ACC112 (cell line): ENCODE data around the gene BEND7.

ENCODE experiments used
- H2AFZ ChIP-seq: fragments of 200-600 bp; sonication (generic); one replicate; pipeline ENCODE4 v1.6.0; 2017; ENCODE audit warnings: antibody characterized with exemption, low read length; ENCODE audit not compliant: unreplicated experiment
- H3K27ac ChIP-seq: fragments of 200-600 bp; sonication (generic); 2 replicates; pipeline ENCODE4 v1.5.1; 2014; ENCODE audit warnings: low read depth, mild to moderate bottlenecking, antibody characterized with exemption, low read length, moderate library complexity
- H3K27me3 ChIP-seq: fragments of 200-600 bp; sonication (generic); 2 replicates; pipeline ENCODE4 v1.6.1; 2014; ENCODE audit warnings: mild to moderate bottlenecking, antibody characterized with exemption, low read length, moderate library complexity, mixed read lengths; ENCODE audit not compliant: insufficient read depth
- H3K36me3 ChIP-seq: fragments of 200-600 bp; sonication (generic); 2 replicates; pipeline ENCODE4 v1.6.1; 2016; ENCODE audit warnings: mild to moderate bottlenecking, antibody characterized with exemption, low read length, moderate library complexity, mixed read lengths; ENCODE audit not compliant: insufficient read depth
- H3K4me1 ChIP-seq: fragments of 200-600 bp; sonication (generic); one replicate; pipeline ENCODE4 v1.6.1; 2016; ENCODE audit warnings: low read length, mixed read lengths; ENCODE audit not compliant: insufficient read depth, unreplicated experiment, control insufficient read depth
- H3K4me3 ChIP-seq: fragments of 200-600 bp; sonication (generic); 2 replicates; pipeline ENCODE4 v1.5.1; 2014; ENCODE audit warnings: mild to moderate bottlenecking, low read depth, low read length
- H3K79me2 ChIP-seq: fragments of 200-600 bp; sonication (generic); one replicate; pipeline ENCODE4 v1.6.0; 2016; ENCODE audit warnings: low read length; ENCODE audit not compliant: control insufficient read depth, unreplicated experiment, insufficient read depth

The BEND7 gene

GRCh38 chr10:13401142-13401541, 127.7 kb downstream of the BEND7 start:
- no peak overlapping the region for H3K27ac ChIP-seq

GRCh38 chr10:13400196-13400965, 128.4 kb downstream of the BEND7 start:
- Histone ChIP-seq H2AFZ (no peak overlapping the region), H3K27ac (no peak overlapping the region), H3K4me1 (no peaks in the 10 kb centered on the region), H3K36me3 (no peaks in the 10 kb centered on the region), H3K79me2 (no peaks in the 10 kb centered on the region), H3K4me3 (no peak overlapping the region), H3K27me3 (peaks cover 25% of the 10 kb centered on the region)

More at GRCh38 chr10:13401142-13401541, 127.7 kb downstream of the BEND7 start:
- no peak overlapping the region for H3K4me3 ChIP-seq
- no peaks in the 10 kb centered on the region for H3K36me3 ChIP-seq
- H2AFZ ChIP-seq: no peak overlapping the region
- no peaks in the 10 kb centered on the region for H3K4me1 ChIP-seq
- peaks cover 32% of the 10 kb centered on the region for H3K27me3 ChIP-seq
- no peaks in the 10 kb centered on the region for H3K79me2 ChIP-seq

GRCh38 chr10:13399752-13400151, 129.1 kb downstream of the BEND7 start:
- no peak overlapping the region for H3K27ac ChIP-seq
- H3K4me3 ChIP-seq: no peak overlapping the region
- H2AFZ ChIP-seq: no peak overlapping the region
- H3K4me1 ChIP-seq: no peaks in the 10 kb centered on the region
- no peaks in the 10 kb centered on the region for H3K36me3 ChIP-seq
- H3K79me2 ChIP-seq: no peaks in the 10 kb centered on the region
- peaks cover 25% of the 10 kb centered on the region for H3K27me3 ChIP-seq

GRCh38 chr10:13399236-13399635, 129.6 kb downstream of the BEND7 start:
- Histone ChIP-seq H3K4me1 (no peaks in the 10 kb centered on the region), H3K27ac (no peak overlapping the region), H3K4me3 (no peak overlapping the region), H3K27me3 (peaks cover 27% of the 10 kb centered on the region), H2AFZ (no peak overlapping the region), H3K79me2 (no peaks in the 10 kb centered on the region), H3K36me3 (no peaks in the 10 kb centered on the region)

GRCh38 chr10:13397052-13397451, 131.8 kb downstream of the BEND7 start:
- H3K27ac ChIP-seq: no peak overlapping the region
- H3K4me3 ChIP-seq: no peak overlapping the region
- H3K27me3 ChIP-seq: peaks cover 34% of the 10 kb centered on the region
- no peak overlapping the region for H2AFZ ChIP-seq
- no peaks in the 10 kb centered on the region for H3K79me2 ChIP-seq
- no peaks in the 10 kb centered on the region for H3K4me1 ChIP-seq
- H3K36me3 ChIP-seq: no peaks in the 10 kb centered on the region

- Histone ChIP-seq H3K4me1 (no peaks in the 10 kb centered on the region), H3K27me3 (peaks cover 37% of the 10 kb centered on the region), H3K79me2 (no peaks in the 10 kb centered on the region), H3K4me3 (no peak overlapping the region), H2AFZ (no peak overlapping the region), H3K27ac (no peak overlapping the region), H3K36me3 (no peaks in the 10 kb centered on the region)
These were observed 132.4 kb downstream of the BEND7 start for GRCh38 chr10:13396369-13396768.

GRCh38 chr10:13395540-13395939, 133.3 kb downstream of the BEND7 start:
- Histone ChIP-seq H2AFZ (no peak overlapping the region), H3K79me2 (no peaks in the 10 kb centered on the region), H3K36me3 (no peaks in the 10 kb centered on the region), H3K4me1 (no peaks in the 10 kb centered on the region), H3K4me3 (no peak overlapping the region), H3K27ac (no peak overlapping the region), H3K27me3 (peaks cover 34% of the 10 kb centered on the region)

GRCh38 chr10:13393640-13394039, 135.2 kb downstream of the BEND7 start:
- H3K4me3 ChIP-seq: no peak overlapping the region
- H2AFZ ChIP-seq: no peak overlapping the region
- no peaks in the 10 kb centered on the region for H3K36me3 ChIP-seq
- peaks cover 31% of the 10 kb centered on the region for H3K27me3 ChIP-seq
- H3K27ac ChIP-seq: no peak overlapping the region
- no peaks in the 10 kb centered on the region for H3K4me1 ChIP-seq
- H3K79me2 ChIP-seq: no peaks in the 10 kb centered on the region

GRCh38 chr10:13392701-13393100, 136.1 kb downstream of the BEND7 start:
- H3K4me3 ChIP-seq: no peak overlapping the region
- H3K27ac ChIP-seq: no peak overlapping the region
- H3K79me2 ChIP-seq: no peaks in the 10 kb centered on the region
- H3K4me1 ChIP-seq: no peaks in the 10 kb centered on the region
- peaks cover 31% of the 10 kb centered on the region for H3K27me3 ChIP-seq
- H2AFZ ChIP-seq: no peak overlapping the region
- no peaks in the 10 kb centered on the region for H3K36me3 ChIP-seq
